ENCODE measurements around the gene ARHGAP45. TPM values are rescaled to one million over a fixed set of nuclear protein-coding genes. Genes with fewer than 3 reads are reported as not detected.

ARHGAP45 gene
- total and polyA plus RNA-seq, 9 of the 15 experiments (the other 6 are each of a cell fraction or from before 2014, with no cell fraction given) = 0.08 to 22.1 (median 4.2) TPM

- TF ChIP-seq ZMIZ1 (IDR thresholded peaks at IDR 0.05; ENCODE audit: low read depth in 2 of 2, low read length in 2 of 2) = no peak
- no peak for TF ChIP-seq ZFP91 (CRISPR knock-in tag; IDR thresholded peaks at IDR 0.05)
- TF ChIP-seq TEAD1 (CRISPR knock-in tag; IDR thresholded peaks at IDR 0.05) = peak in 1 of 2 experiments; percentile 86; a peak in 1 of 4 replicates
- TF ChIP-seq PML (IDR thresholded peaks at IDR 0.05; ENCODE audit: low read length) = no peak
- TF ChIP-seq, protein P1, sequence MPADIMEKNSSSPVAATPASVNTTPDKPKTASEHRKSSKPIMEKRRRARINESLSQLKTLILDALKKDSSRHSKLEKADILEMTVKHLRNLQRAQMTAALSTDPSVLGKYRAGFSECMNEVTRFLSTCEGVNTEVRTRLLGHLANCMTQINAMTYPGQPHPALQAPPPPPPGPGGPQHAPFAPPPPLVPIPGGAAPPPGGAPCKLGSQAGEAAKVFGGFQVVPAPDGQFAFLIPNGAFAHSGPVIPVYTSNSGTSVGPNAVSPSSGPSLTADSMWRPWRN (IDR thresholded peaks at IDR 0.05; ENCODE audit: low read depth) = no peak
- TF ChIP-seq, protein P2, sequence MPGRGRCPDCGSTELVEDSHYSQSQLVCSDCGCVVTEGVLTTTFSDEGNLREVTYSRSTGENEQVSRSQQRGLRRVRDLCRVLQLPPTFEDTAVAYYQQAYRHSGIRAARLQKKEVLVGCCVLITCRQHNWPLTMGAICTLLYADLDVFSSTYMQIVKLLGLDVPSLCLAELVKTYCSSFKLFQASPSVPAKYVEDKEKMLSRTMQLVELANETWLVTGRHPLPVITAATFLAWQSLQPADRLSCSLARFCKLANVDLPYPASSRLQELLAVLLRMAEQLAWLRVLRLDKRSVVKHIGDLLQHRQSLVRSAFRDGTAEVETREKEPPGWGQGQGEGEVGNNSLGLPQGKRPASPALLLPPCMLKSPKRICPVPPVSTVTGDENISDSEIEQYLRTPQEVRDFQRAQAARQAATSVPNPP (IDR thresholded peaks at IDR 0.05; ENCODE audit: borderline replicate concordance, insufficient read depth, insufficient read length) = no peak
- 0 out of 2 replicates have a peak, but pooled peaks have one; percentile 20 for TF ChIP-seq E2F3 (CRISPR knock-in tag; IDR thresholded peaks at IDR 0.05)
- peak in 1 of 2 experiments; percentile 96; a peak in 1 of 4 replicates for TF ChIP-seq UBTF (IDR thresholded peaks at IDR 0.05; ENCODE audit: borderline replicate concordance in 1 of 2, low read depth in 2 of 2, low read length in 2 of 2)
- TF ChIP-seq, protein P3, sequence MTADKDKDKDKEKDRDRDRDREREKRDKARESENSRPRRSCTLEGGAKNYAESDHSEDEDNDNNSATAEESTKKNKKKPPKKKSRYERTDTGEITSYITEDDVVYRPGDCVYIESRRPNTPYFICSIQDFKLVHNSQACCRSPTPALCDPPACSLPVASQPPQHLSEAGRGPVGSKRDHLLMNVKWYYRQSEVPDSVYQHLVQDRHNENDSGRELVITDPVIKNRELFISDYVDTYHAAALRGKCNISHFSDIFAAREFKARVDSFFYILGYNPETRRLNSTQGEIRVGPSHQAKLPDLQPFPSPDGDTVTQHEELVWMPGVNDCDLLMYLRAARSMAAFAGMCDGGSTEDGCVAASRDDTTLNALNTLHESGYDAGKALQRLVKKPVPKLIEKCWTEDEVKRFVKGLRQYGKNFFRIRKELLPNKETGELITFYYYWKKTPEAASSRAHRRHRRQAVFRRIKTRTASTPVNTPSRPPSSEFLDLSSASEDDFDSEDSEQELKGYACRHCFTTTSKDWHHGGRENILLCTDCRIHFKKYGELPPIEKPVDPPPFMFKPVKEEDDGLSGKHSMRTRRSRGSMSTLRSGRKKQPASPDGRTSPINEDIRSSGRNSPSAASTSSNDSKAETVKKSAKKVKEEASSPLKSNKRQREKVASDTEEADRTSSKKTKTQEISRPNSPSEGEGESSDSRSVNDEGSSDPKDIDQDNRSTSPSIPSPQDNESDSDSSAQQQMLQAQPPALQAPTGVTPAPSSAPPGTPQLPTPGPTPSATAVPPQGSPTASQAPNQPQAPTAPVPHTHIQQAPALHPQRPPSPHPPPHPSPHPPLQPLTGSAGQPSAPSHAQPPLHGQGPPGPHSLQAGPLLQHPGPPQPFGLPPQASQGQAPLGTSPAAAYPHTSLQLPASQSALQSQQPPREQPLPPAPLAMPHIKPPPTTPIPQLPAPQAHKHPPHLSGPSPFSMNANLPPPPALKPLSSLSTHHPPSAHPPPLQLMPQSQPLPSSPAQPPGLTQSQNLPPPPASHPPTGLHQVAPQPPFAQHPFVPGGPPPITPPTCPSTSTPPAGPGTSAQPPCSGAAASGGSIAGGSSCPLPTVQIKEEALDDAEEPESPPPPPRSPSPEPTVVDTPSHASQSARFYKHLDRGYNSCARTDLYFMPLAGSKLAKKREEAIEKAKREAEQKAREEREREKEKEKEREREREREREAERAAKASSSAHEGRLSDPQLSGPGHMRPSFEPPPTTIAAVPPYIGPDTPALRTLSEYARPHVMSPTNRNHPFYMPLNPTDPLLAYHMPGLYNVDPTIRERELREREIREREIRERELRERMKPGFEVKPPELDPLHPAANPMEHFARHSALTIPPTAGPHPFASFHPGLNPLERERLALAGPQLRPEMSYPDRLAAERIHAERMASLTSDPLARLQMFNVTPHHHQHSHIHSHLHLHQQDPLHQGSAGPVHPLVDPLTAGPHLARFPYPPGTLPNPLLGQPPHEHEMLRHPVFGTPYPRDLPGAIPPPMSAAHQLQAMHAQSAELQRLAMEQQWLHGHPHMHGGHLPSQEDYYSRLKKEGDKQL (CRISPR knock-in tag; IDR thresholded peaks at IDR 0.05; ENCODE audit: borderline replicate concordance) = no peak
- no peak for TF ChIP-seq ZZZ3 (IDR thresholded peaks at IDR 0.05)
- TF ChIP-seq CHD2 (IDR thresholded peaks at IDR 0.05; ENCODE audit: low read depth, low read length) = peak; percentile 64
- TF ChIP-seq CREM (IDR thresholded peaks at IDR 0.05; ENCODE audit: low read depth) = peak; percentile 32; the same call in 1 of the 2 replicates
Observed at GRCh38 chr19:1122972-1123363, 56.0 kb downstream of the ARHGAP45 start (continued).
